Activated effector memory CD4-positive, alpha-beta T cell treated with Interleukin-2 at 50 U/mL for 16 hours (primary cell): ENCODE data around the gene CD160.
"Not testable (repeated sequence)": the region's sequence is repeated elsewhere in the genome, so short reads cannot be mapped to it uniquely, and the experiment has no call there.

Experiments
- DNase-seq: peaks from one replicate; pipeline ENCODE4 v3.0.0-alpha.2; 2020

Gene CD160

DNA sequence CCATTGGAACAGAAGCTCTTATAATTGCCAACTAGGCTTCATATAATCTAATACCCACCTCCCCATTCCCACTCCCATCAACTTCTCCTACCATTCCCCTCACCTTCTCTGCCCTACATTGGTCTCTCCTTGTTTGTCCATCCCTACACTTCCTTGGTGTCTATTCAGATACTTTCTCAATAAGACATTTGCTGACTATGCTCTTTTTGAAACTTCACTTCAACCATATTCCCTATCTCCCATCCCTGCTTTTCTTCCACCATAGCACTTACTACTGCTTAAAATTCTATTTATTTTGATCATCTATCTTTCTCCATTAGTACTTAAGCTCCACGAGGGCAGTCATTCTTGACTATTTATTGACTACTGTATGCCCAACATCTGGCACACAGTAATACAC is 40.4 kb downstream of the CD160 start:
- no peak for DNase-seq

DNA sequence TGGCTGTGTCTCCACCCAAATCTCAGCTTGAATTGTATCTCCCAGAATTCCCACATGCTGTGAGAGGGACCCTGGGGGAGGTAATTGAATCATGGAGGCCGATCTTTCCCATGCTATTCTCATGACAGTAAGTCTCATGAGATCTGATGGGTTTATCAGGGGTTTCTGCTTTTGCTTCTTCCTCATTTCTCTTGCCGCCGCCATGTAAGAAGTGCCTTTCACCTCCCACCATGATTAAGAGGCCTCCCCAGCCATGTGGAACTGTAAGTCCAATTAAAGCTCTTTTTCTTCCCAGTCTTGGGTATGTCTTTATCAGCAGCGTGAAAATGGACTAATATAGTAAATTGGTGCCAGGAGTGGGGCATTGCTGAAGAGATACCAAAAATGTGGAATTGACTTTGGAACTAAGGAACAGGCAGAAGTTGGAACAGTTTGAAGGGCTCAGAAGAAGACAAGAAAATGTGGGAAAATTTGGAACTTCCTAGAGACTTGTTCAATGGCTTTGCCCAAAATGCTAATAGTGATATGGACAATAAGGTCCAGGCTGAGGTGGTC is 41.2 kb downstream of the CD160 start:
- DNase-seq, result not testable (repeated sequence)

DNA sequence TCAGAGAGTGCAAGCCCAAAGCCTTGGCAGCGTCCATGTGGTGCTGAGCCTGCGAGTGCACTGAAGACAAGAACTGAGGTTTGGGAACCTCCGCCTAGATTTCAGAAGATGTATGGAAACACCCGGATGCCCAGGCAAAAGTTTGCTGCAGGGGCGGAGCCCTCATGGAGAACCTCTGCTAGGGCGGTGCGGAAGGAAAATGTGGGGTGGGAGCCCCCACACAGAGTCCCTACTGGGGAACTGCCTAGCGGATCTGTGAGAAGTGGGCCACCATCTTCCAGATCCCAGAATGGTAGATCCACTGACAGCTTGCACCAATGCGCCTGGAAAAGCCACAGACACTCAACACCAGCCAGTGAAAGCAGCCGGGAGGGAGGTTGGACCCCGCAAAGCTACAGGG is 42.2 kb downstream of the CD160 start:
- not testable (repeated sequence) for DNase-seq

DNA sequence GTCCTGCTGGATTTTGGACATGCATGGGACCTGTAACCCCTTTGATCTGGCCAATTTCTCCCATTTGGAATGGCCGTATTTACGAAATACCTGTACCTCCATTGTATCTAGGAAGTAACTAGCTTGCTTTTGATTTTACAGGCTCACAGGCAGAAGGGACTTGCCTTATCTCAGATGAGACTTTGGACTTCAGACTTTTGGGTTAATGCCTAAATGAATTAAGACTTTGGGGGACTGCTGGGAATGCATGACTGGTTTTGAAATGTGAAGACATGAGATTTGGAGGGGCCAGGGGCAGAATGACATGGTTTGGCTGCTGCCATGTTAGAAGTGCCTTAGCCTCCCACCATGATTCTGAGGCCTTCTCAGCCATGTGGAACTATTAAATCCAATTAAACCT is 42.7 kb downstream of the CD160 start:
- DNase-seq, result not testable (repeated sequence)

DNA sequence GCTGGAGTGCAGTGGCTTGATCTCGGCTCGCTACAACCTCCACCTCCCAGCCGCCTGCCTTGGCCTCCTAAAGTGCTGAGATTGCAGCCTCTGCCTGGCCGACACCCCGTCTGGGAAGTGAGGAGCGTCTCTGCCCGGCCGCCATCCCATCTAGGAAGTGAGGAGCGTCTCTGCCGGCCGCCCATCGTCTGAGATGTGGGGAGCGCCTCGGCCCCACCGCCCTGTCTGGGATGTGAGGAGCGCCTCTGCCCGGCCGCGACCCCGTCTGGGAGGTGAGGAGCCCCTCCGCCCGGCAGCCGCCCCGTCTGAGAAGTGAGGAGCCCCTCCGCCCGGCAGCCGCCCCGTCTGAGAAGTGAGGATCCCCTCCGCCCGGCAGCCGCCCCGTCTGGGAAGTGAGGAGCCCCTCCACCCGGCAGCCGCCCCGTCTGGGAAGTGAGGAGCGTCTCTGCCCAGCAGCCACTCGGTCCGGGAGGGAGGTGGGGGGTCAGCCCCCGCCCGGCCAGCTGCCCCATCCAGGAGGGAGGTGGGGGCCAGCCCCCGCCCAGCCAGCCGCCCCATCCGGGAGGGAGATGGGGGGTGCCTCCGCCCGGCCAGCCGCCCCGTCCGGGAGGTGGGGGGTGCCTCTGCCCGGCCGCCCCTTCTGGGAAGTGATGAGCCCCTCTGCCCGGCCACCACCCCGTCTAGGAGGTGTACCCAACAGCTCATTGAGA is 45.1 kb downstream of the CD160 start:
- DNase-seq, result not testable (repeated sequence)

DNA sequence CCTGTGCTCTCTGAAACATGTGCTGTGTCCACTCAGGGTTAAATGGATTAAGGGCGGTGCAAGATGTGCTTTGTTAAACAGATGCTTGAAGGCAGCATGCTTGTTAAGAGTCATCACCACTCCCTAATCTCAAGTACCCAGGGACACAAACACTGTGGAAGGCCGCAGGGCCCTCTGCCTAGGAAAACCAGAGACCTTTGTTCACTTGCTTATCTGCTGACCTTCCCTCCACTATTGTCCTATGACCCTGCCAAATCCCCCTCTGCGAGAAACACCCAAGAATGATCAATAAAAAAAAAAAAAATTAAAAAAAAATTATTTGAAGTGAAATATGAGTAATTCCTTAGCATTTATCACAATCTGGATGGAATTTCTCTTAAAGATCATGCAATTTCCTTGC is 45.8 kb downstream of the CD160 start:
- not testable (repeated sequence) for DNase-seq

DNA sequence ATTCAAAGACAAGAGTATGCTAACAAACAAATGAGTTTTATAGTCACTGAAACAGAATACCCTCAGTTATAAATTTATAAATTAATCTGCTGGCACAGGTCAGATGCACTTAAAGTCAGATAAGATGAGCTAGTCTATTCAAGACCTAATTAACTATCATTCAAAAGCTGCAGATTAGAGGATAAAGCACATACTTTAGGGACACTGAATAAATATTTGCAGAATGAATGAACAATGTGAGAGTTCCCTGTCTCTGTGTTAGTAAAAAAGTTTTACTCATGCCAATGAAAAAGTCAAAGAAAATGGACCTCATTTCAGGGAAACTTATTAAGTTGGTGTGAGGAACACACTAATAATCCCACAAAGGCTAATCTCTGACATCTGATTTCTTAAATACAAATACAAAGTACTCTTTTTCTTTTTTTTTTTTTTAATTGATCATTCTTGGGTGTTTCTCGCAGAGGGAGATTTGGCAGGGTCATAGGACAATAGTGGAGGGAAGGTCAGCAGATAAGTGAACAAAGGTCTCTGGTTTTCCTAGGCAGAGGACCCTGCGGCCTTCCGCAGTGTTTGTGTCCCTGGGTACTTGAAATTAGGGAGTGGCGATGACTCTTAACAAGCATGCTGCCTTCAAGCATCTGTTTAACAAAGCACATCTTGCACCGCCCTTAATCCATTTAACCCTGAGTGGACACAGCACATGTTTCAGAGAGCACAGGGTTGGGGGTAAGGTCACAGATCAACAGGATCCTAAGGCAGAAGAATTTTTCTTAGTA is 46.5 kb downstream of the CD160 start:
- not testable (repeated sequence) for DNase-seq

DNA sequence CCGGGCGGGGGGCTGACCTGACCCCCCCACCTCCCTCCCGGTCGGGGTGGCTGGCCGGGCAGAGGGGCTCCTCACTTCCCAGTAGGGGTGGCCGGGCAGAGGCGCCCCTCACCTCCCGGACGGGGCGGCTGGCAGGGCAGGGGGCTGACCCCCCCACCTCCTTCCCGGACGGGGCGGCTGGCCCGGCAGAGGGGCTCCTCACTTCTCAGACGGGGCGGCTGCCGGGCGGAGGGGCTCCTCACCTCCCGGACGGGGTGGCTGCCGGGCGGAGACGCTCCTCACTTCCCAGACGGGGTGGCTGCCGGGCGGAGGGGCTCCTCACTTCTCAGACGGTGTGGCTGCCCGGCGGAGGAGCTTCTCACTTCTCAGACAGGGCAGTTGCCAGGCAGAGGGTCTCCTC is 47.6 kb downstream of the CD160 start:
- not testable (repeated sequence) for DNase-seq

DNA sequence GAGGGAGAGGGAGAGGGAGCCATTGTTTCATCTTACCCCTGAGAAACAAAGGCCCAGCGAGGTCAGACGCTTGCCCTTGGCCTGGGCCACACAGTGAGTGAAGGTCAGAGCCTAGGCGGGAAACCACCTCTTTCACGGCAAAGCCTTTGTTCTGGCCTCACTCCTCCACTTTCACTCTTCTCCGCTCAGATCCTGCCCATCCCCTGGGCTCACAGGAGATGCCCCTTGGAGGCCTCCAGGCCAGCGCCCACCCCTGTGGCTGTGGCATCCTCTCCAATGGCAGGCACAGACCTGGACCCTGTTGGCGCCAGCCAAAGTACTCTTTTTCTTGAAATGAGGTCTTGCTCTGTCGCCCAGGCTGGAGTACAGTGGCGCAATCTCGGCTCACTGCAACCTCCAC is 48.7 kb downstream of the CD160 start:
- not testable (repeated sequence) for DNase-seq

DNA sequence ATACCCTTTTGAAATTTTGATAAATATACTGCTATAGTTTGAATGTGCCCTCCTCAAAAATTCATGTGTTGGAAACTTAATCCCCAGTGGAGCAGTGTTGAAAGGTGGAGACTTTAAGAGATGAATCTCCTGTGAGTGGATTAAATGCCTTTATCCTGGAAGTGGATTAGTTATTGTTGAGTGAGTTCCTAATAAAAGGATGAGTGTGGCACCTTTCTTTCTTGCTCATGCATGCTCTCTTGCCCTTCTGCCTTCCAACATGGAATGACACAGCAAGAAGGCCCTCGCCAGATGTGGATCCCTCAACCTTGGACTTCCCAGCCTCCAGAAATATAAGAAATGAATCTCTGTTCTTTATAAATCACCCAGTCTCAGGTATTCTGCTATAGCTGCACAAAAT is 51.8 kb downstream of the CD160 start:
- DNase-seq, result no peak

DNA sequence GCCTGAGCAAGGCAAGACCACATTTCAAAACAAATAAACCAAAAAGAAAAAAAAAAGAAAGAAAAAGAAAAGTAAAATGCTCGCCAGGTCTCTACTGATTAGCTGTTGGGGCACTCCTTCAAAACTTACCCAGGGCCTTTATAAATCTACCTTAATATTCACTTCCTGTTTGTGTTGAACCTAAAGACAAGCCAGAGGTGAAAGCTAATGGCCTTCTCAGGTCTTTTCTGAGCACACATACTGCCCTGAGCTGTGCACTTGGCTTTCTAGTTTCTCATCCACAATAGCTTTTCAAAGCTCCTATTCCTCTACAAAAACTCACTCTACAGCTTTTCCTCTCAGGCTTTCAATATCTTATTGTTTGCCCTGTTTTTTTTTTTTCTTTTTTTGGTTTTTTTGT is 54.1 kb downstream of the CD160 start:
- no peak for DNase-seq

DNA sequence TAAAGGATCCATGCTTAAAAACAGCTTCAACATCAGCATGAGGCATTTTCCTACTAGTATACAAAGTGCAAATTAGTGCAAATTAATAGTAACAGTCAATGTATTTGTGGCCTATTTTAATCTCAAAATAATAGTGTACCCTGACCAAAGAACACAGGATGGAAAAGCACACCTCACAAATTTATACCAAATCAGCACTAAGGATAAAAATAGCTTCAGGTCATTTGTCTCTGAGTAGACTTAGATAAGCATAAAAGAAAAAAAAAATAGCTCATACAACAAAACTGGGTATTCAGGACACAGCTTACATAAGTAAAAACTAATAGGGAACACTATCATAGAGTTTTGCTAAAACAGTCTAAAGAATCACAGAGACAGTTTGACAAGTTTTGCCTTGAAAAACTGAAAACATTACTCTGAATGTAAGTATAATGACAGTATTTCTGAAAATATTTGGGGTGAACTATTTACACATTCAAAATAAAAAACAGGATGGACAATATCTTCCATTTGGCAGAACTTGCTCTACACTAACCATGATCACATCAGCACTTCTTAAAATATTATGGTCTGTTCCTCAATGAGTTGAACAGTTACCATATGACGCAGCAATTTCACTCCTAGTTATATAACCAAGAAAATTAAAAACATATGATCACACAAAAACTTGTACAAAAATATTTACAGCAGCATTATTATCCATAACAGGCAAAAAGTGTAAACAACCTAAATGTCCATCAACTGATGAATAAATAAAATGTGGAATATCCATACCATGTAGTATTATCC is 58.3 kb downstream of the CD160 start:
- no peak for DNase-seq

DNA sequence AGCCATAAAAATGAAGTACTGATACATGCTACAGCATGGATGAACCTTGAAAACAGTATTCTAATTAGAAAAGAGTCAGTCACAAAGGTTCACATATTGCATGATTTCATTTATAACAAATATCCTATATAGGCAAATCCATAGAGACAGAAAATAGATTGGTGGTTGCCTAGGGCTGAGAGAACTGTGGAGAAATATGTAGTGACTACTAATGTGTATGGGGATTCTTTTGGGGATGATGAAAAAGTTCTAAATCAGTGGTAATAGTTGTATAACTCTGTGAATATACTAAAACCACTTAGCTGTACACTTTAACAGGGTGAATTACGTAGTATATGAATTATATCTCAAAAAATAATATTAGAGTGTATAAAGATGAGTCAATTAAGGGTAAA is 58.8 kb downstream of the CD160 start:
- no peak for DNase-seq

DNA sequence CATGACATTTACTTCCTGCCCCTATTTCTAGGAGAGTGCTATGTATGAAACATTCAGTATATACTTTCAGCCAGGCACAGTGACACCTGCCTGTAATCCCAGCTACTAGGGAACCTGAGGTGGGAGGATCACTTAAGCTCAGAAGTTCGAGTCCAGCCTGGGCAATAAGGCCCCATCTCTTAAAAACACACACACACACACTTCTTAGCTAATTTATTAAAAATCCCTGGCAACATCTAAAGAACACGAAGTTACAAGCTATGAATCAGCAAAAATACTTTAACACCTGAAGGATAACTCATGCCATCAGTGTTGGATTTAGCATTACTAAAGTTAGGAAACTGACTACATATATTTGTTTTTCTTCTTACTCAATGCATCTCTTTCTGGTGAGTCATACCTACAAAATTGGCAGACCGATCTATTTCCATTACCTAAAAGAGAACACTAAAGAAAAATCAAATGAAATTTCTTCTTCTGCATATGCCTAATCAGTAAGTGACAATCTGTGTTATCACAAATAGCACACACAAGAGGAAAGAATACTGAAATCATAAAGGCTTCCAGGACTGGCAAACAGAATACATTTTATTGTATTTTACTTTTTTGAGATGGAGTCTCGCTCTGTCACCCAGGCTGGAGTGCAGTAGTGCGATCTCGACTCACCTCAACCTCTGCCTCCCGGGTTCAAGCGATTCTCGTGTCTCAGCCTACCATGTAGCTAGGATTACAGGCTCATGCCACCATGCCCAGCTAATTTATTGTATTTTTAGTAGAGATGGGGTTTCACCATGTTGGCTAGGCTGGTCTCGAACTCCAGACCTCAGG is 63.2 kb downstream of the CD160 start:
- no peak for DNase-seq

DNA sequence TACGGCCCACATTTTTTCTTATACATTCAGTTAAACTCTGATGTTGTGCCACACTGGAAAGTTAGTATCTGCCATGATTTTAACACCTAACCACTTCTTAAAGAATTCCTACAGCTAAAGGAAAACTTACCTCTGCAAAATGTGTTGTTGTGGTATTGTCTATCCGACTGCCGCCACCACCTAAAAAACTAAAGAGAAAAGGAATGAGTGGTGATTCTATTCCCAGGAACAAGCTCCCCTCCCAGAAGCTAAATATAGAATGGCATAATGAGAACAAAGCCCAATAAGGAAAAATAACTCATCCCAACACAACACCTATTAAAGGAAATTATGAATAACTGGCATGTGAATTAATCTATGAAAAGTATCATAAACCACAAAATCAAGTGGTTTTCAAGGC is 65.1 kb downstream of the CD160 start:
- DNase-seq, result no peak

DNA sequence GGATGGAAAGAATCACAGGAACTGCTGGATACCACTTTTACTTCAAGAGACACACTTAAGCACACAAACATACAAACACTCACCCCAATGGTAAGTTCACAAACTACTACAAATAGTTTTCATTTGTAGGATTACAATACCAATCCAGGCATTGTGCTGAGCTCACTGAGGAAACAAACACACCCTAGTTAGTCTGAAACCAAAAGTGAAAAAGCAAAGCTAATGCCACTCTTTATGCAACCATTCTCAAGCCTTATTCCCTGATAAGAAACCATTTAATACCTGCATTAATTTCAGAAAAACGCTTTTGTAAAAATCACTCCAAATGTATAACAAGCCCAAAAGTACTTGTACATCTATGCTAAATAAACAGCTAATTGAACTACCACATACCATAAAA is 66.2 kb downstream of the CD160 start:
- DNase-seq, result no peak

DNA sequence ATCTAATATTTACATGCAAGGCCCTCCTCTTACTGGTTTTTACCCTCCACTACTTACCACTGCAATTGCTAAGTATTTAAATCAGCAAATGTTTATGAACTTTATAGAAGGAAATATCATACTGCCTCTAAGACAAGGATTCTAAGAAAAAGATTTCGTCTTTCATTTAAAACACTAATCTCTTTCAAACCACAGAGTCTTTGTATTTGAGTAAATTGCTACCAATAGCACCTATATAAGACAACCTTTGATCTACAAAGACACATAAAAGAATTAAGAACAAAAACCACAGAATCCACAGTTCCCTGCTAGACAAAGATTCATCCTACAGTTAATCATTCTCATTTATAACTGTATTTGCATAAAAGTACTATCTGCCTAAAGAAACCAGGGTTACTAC is 67.0 kb downstream of the CD160 start:
- no peak for DNase-seq

DNA sequence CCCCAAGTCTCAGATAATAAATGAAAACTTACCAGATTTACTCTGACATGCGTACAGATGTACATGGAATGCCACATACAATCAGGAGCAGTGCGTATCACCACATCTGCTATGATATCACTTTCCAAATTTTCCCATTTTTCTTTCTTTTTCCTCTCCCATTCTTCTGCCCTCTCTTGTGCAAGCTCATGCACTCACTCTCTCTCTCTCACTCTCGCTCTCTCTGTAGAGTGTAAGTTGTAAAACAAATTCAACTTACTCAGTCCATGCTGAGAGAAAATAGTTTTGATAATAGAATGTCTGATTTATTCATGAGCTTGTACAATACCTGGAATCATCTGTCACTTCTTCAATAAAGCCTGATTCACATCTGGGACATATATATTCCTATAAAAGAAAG is 69.3 kb downstream of the CD160 start:
- DNase-seq, result no peak
